AG10803 (cell line): ENCODE results near the gene NTSR1.

Source experiments
- DNase-seq: peaks from one replicate; pipeline ENCODE4 v3.0.0; 2010; ENCODE audit warnings: low read depth
- H3K4me3 ChIP-seq: 2 replicates; pipeline ENCODE4 v1.5.1; 2011; ENCODE audit warnings: mild to moderate bottlenecking, low read length, control low read depth
- CTCF ChIP-seq: conservative IDR thresholded peaks from 2 replicates; pipeline ENCODE4 v1.5.1; 2011; ENCODE audit warnings: mild to moderate bottlenecking, low read length, control low read depth, inconsistent platforms

Gene NTSR1

GRCh38 chr20:62777528-62777830 lies 68.8 kb downstream of the NTSR1 start:
- H3K4me3 ChIP-seq = no peak overlapping the region
- TF ChIP-seq CTCF = no peak
- no peak for DNase-seq

- no peak overlapping the region for H3K4me3 ChIP-seq
- TF ChIP-seq CTCF = no peak
- DNase-seq = no peak
Measured at GRCh38 chr20:62778058-62778457, 69.4 kb downstream of the NTSR1 start.

- no peak for DNase-seq
- TF ChIP-seq CTCF = no peak
- no peak overlapping the region for H3K4me3 ChIP-seq
Measured at GRCh38 chr20:62778601-62779416, 70.2 kb downstream of the NTSR1 start.

GRCh38 chr20:62779417-62779685 lies 70.7 kb downstream of the NTSR1 start:
- no peak for DNase-seq
- no peak overlapping the region for H3K4me3 ChIP-seq
- TF ChIP-seq CTCF = no peak

GRCh38 chr20:62780204-62780603 lies 71.6 kb downstream of the NTSR1 start:
- H3K4me3 ChIP-seq = no peak overlapping the region
- TF ChIP-seq CTCF = no peak
- no peak for DNase-seq

GRCh38 chr20:62780696-62781095 lies 72.1 kb downstream of the NTSR1 start:
- DNase-seq = no peak
- TF ChIP-seq CTCF = no peak

GRCh38 chr20:62782149-62782892 lies 73.7 kb downstream of the NTSR1 start:
- no peak overlapping the region for H3K4me3 ChIP-seq
- TF ChIP-seq CTCF = peak; percentile 26
- DNase-seq = no peak

More at GRCh38 chr20:62780696-62781095, 72.1 kb downstream of the NTSR1 start:
- no peak overlapping the region for H3K4me3 ChIP-seq
